ENCODE results near the gene MOB3A. TPM values are rescaled to one million over a fixed set of nuclear protein-coding genes. Genes with fewer than 3 reads are reported as not detected.
A peak's percentile ranks its signal among the peaks of the same experiment; 100 is the strongest.

The MOB3A gene
- total RNA-seq, 1 experiment from 2014 or later, result 11.7 TPM

DNA sequence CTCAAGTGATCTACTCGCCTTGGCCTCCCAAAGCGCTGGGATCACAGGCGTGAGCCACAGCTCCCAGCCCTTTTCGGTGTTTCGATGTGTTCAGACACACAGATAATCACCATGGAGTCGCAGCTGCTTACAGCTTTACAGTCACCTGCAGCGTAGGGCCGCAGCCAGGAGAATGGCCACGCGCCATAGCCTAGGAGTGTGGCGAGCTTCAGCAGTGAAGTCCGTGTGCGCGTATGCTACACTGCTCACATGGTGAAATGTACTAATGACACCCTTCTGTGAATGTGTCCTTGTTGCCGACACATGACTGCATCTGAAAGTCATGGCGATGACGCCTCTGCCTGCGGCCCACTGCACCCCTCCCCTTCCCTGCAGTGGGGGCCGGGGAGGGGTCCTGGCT lies 31.6 kb upstream of the MOB3A start:
- no peaks in the 10 kb centered on the region for H3K27me3 ChIP-seq (replicated peaks; ENCODE audit: control insufficient read depth, insufficient read depth, low read length)
- CTCF ChIA-PET, result no interaction called here
- H3K27me3 Mint-ChIP-seq (ENCODE audit: insufficient read depth, unreplicated experiment), result no peaks in the 10 kb centered on the region
- no peak overlapping the region for H3K27ac Mint-ChIP-seq (ENCODE audit: unreplicated experiment)
- intact Hi-C loops (cut with micrococcal nuclease; ENCODE audit: unreplicated experiment), result no loop called here
- DNase-seq, result no peak
- TF ChIP-seq, protein P1, sequence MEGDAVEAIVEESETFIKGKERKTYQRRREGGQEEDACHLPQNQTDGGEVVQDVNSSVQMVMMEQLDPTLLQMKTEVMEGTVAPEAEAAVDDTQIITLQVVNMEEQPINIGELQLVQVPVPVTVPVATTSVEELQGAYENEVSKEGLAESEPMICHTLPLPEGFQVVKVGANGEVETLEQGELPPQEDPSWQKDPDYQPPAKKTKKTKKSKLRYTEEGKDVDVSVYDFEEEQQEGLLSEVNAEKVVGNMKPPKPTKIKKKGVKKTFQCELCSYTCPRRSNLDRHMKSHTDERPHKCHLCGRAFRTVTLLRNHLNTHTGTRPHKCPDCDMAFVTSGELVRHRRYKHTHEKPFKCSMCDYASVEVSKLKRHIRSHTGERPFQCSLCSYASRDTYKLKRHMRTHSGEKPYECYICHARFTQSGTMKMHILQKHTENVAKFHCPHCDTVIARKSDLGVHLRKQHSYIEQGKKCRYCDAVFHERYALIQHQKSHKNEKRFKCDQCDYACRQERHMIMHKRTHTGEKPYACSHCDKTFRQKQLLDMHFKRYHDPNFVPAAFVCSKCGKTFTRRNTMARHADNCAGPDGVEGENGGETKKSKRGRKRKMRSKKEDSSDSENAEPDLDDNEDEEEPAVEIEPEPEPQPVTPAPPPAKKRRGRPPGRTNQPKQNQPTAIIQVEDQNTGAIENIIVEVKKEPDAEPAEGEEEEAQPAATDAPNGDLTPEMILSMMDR (IDR thresholded peaks at IDR 0.05; ENCODE audit: insufficient read depth in 1 of 2, low read depth in 1 of 2, low read length in 1 of 2, severe bottlenecking in 1 of 2, unreplicated experiment in 1 of 2), result no peak
- H3K4me1 Mint-ChIP-seq (ENCODE audit: low read depth, unreplicated experiment), result no peaks in the 10 kb centered on the region
- H3K9me3 ChIP-seq, result no peaks in the 10 kb centered on the region
- peaks cover 6% of the 10 kb centered on the region for H3K36me3 ChIP-seq (ENCODE audit: control insufficient read depth, insufficient read depth, low read length)
- no TSS peak for BruUV-seq (replicated peaks)
- no peaks in the 10 kb centered on the region for H3K9me3 Mint-ChIP-seq (ENCODE audit: unreplicated experiment)
- H3K4me1 ChIP-seq, result no peaks in the 10 kb centered on the region
- POLR2A ChIA-PET, result no interaction called here
- peaks cover 82% of the 10 kb centered on the region for H3K36me3 Mint-ChIP-seq (ENCODE audit: insufficient read depth, unreplicated experiment)
- no peak overlapping the region for H3K4me3 ChIP-seq (ENCODE audit: low read depth, low read length)
- no peak overlapping the region for H3K4me3 Mint-ChIP-seq (ENCODE audit: unreplicated experiment)

DNA sequence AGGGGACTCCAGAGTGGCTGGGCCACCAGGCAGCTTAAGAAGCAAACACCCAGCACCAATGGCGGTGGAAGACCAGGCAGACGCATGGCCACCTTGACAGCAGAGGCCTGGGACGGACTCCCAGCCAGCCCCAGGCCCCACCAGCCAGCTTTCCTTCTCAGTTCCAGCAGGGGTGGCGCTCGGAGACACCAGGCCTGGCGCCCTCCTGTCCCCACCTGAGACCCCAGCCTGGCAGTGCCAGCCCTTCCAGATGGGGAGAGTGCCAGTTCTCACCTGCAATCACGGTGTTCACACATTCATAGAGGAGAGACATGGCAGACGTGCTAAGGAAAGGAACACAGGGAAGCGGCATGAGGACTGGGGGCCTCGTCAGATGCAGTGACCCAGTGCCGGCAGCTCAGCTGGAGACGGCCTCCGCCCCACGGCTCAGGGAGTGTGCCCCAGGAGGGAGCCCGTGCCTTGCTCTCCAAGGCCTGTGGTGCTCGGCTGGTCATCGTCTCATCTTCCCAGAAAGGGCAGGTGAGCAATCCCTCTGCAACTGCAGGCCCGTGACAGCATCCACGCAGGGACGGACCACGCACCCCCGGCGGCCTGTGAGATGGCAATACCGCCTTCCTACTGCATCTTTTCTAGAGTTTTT lies 30.9 kb upstream of the MOB3A start:
- Histone ChIP-seq H3K9me3 (no peaks in the 10 kb centered on the region), H3K27me3 (replicated peaks; ENCODE audit: control insufficient read depth, insufficient read depth, low read length) (no peaks in the 10 kb centered on the region), H3K36me3 (ENCODE audit: control insufficient read depth, insufficient read depth, low read length) (peaks cover 5% of the 10 kb centered on the region), H3K4me3 (ENCODE audit: low read depth, low read length) (no peak overlapping the region), H3K4me1 (no peaks in the 10 kb centered on the region)
- CTCF ChIA-PET, result no interaction called here
- Mint-ChIP-seq H3K4me1 (ENCODE audit: low read depth, unreplicated experiment) (no peaks in the 10 kb centered on the region), H3K9me3 (ENCODE audit: unreplicated experiment) (no peaks in the 10 kb centered on the region), H3K27me3 (ENCODE audit: insufficient read depth, unreplicated experiment) (no peaks in the 10 kb centered on the region), H3K36me3 (ENCODE audit: insufficient read depth, unreplicated experiment) (peaks cover 77% of the 10 kb centered on the region), H3K27ac (ENCODE audit: unreplicated experiment) (no peak overlapping the region), H3K4me3 (ENCODE audit: unreplicated experiment) (no peak overlapping the region)
- TF ChIP-seq, protein P1 (IDR thresholded peaks at IDR 0.05; ENCODE audit: insufficient read depth in 1 of 2, low read depth in 1 of 2, low read length in 1 of 2, severe bottlenecking in 1 of 2, unreplicated experiment in 1 of 2), result no peak
- POLR2A ChIA-PET, result no interaction called here
- BruUV-seq (replicated peaks), result no TSS peak
- intact Hi-C loops (cut with micrococcal nuclease; ENCODE audit: unreplicated experiment), result no loop called here
- DNase-seq, result no peak

- no peak overlapping the region for H3K4me3 Mint-ChIP-seq (ENCODE audit: unreplicated experiment)
- H3K9me3 Mint-ChIP-seq (ENCODE audit: unreplicated experiment), result no peaks in the 10 kb centered on the region
- H3K27ac Mint-ChIP-seq (ENCODE audit: unreplicated experiment), result no peak overlapping the region
- no peaks in the 10 kb centered on the region for H3K9me3 ChIP-seq
- no peaks in the 10 kb centered on the region for H3K27me3 Mint-ChIP-seq (ENCODE audit: insufficient read depth, unreplicated experiment)
- no peaks in the 10 kb centered on the region for H3K4me1 Mint-ChIP-seq (ENCODE audit: low read depth, unreplicated experiment)
- intact Hi-C loops (cut with micrococcal nuclease; ENCODE audit: unreplicated experiment), result no loop called here
- peaks cover 1% of the 10 kb centered on the region for H3K36me3 ChIP-seq (ENCODE audit: control insufficient read depth, insufficient read depth, low read length)
- POLR2A ChIA-PET, result no interaction called here
- H3K4me3 ChIP-seq (ENCODE audit: low read depth, low read length), result no peak overlapping the region
- CTCF ChIA-PET, result interaction anchor here (0.5 kb wide), 1 partner anchor 86 kb away, joined by 4 read pairs; no protein-coding TSS in a partner anchor
- DNase-seq, result peak in 1 of 2 experiments; percentile 38
- no peaks in the 10 kb centered on the region for H3K4me1 ChIP-seq
- TF ChIP-seq, protein P1 (IDR thresholded peaks at IDR 0.05; ENCODE audit: insufficient read depth in 1 of 2, low read depth in 1 of 2, low read length in 1 of 2, severe bottlenecking in 1 of 2, unreplicated experiment in 1 of 2), result no peak
- no TSS peak for BruUV-seq (replicated peaks)
- H3K36me3 Mint-ChIP-seq (ENCODE audit: insufficient read depth, unreplicated experiment), result peaks cover 85% of the 10 kb centered on the region
- no peaks in the 10 kb centered on the region for H3K27me3 ChIP-seq (replicated peaks; ENCODE audit: control insufficient read depth, insufficient read depth, low read length)
Measured at GRCh38 chr19:2123682-2124387, 27.7 kb upstream of the MOB3A start.

Measured in Caco-2 (cell line).